CD1c-positive myeloid dendritic cell (primary cell): Measurements from ENCODE around the gene ADGRV1.
"Not testable (repeated sequence)": the region's sequence is repeated elsewhere in the genome, so short reads cannot be mapped to it uniquely, and the experiment has no call there.

Source experiments
- DNase-seq: peaks from one replicate; pipeline ENCODE4 v3.0.0-alpha.2; 2016; ENCODE audit errors: extremely low spot score

Gene ADGRV1

GRCh38 chr5:90739567-90739966 is 181.0 kb downstream of the ADGRV1 start:
- DNase-seq, result no peak

GRCh38 chr5:90740244-90740799 is 181.7 kb downstream of the ADGRV1 start:
- no peak for DNase-seq

GRCh38 chr5:90741022-90741564 is 182.5 kb downstream of the ADGRV1 start:
- DNase-seq, result no peak

GRCh38 chr5:90746119-90746518 is 187.5 kb downstream of the ADGRV1 start:
- no peak for DNase-seq

GRCh38 chr5:90747175-90747574 is 188.6 kb downstream of the ADGRV1 start:
- DNase-seq, result no peak

GRCh38 chr5:90747693-90748092 is 189.1 kb downstream of the ADGRV1 start:
- DNase-seq, result no peak

- DNase-seq, result no peak
Observed at GRCh38 chr5:90759119-90759518, 200.5 kb downstream of the ADGRV1 start.

GRCh38 chr5:90767710-90768109 is 209.1 kb downstream of the ADGRV1 start:
- DNase-seq, result no peak

- not testable (repeated sequence) for DNase-seq
Observed at GRCh38 chr5:90770006-90770541, 211.5 kb downstream of the ADGRV1 start.

GRCh38 chr5:90777959-90778358 is 219.4 kb downstream of the ADGRV1 start:
- DNase-seq, result no peak

GRCh38 chr5:90783460-90784333 is 225.1 kb downstream of the ADGRV1 start:
- DNase-seq, result peak; percentile 78

- no peak for DNase-seq
Observed at GRCh38 chr5:90786756-90787155, 228.2 kb downstream of the ADGRV1 start.

GRCh38 chr5:90792725-90793124 is 234.1 kb downstream of the ADGRV1 start:
- no peak for DNase-seq

GRCh38 chr5:90793183-90793582 is 234.6 kb downstream of the ADGRV1 start:
- DNase-seq, result no peak

GRCh38 chr5:90796919-90797318 is 238.3 kb downstream of the ADGRV1 start:
- not testable (repeated sequence) for DNase-seq

GRCh38 chr5:90800082-90800481 is 241.5 kb downstream of the ADGRV1 start:
- DNase-seq, result not testable (repeated sequence)

- DNase-seq, result not testable (repeated sequence)
Observed at GRCh38 chr5:90800515-90800914, 241.9 kb downstream of the ADGRV1 start.

GRCh38 chr5:90802474-90803317 is 244.1 kb downstream of the ADGRV1 start:
- DNase-seq, result peak; percentile 35

- no peak for DNase-seq
Observed at GRCh38 chr5:90803381-90803780, 244.8 kb downstream of the ADGRV1 start.

GRCh38 chr5:90803876-90804275 is 245.3 kb downstream of the ADGRV1 start:
- no peak for DNase-seq

GRCh38 chr5:90807496-90807895 is 248.9 kb downstream of the ADGRV1 start:
- DNase-seq, result no peak
